ENCODE results near the gene DSTYK. TPM values are rescaled to one million over a fixed set of nuclear protein-coding genes. Genes with fewer than 3 reads are reported as not detected.
A peak's percentile ranks its signal among the peaks of the same experiment; 100 is the strongest.

The DSTYK gene
- total RNA-seq, 4 donors from 2014 or later, result 15.1 to 18.7 (median 16.2) TPM

DNA sequence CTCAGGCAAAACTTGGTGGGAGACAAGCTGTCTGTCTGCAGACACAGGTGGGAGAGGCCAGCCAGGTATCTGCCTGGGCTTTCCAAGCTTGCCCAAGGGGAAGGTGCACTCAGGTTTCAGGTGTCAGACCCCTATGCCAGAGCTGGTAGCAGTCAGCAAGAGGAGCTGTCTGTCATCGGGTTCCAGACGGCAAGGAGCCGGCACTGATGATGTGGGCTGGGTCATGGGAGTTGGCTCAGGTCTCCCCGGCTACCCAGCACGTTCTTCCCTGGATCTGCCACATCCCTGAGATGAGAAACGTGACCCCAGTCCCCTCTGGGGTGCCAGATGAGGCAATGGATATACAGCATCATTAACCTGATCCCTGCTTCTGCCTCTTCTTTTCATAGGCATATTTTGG, 39.2 kb upstream of the DSTYK start:
- no peak for ATAC-seq
- Histone ChIP-seq H3K4me1 (peaks cover 3 to 68% (median 31%) of the 10 kb centered on the region in 3 donors), H3K9me3 (no peaks in the 10 kb centered on the region), H3K27ac (peak overlapping the region in 2 of 4 donors; percentile 35 to 51), H3K27me3 (no peaks in the 10 kb centered on the region), H3K4me3 (no peak overlapping the region), H3K36me3 (no peaks in the 10 kb centered on the region)
- no peak for TF ChIP-seq POLR2A (IDR thresholded peaks at IDR 0.05)
- TF ChIP-seq POLR2AphosphoS5 (IDR thresholded peaks at IDR 0.05), result no peak
- TF ChIP-seq, protein P1, sequence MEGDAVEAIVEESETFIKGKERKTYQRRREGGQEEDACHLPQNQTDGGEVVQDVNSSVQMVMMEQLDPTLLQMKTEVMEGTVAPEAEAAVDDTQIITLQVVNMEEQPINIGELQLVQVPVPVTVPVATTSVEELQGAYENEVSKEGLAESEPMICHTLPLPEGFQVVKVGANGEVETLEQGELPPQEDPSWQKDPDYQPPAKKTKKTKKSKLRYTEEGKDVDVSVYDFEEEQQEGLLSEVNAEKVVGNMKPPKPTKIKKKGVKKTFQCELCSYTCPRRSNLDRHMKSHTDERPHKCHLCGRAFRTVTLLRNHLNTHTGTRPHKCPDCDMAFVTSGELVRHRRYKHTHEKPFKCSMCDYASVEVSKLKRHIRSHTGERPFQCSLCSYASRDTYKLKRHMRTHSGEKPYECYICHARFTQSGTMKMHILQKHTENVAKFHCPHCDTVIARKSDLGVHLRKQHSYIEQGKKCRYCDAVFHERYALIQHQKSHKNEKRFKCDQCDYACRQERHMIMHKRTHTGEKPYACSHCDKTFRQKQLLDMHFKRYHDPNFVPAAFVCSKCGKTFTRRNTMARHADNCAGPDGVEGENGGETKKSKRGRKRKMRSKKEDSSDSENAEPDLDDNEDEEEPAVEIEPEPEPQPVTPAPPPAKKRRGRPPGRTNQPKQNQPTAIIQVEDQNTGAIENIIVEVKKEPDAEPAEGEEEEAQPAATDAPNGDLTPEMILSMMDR (IDR thresholded peaks at IDR 0.05), result no peak
- no peak for TF ChIP-seq EP300 (IDR thresholded peaks at IDR 0.05)
- no CpG with 5 or more reads among the region's 6 CpGs for WGBS, 2 donors (ENCODE audit: low coverage in 1 of 2)

DNA sequence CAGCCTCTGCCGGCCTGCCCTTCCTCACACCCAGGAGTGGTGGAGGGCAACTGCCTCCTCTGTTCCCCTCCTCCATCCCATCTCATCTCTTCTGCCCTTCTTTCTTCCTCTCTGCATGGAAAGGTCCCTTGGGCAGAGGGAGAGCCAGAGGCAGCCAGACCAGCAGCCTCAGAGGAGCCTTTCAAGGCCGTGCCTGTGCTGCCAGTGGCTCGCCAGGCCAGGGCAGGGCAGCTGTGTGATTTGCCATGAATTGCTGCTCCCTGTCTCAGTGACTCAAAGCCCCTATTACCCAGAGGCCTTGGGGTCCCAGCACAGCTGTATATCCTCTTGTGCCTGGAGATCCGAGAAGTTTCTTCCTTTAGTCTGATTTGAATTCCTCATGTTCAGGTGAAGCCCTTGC, 38.1 kb upstream of the DSTYK start:
- Histone ChIP-seq H3K9me3 (no peaks in the 10 kb centered on the region), H3K4me1 (peaks cover 3 to 66% (median 31%) of the 10 kb centered on the region in 3 donors), H3K36me3 (no peaks in the 10 kb centered on the region), H3K27me3 (no peaks in the 10 kb centered on the region), H3K27ac (peak overlapping the region in 3 of 4 donors; percentile 59 to 69 (median 66)), H3K4me3 (no peak overlapping the region)
- WGBS, 2 donors (ENCODE audit: low coverage in 1 of 2), result 100% methylated on average over 1 of the region's 4 CpGs; no CpG with 5 or more reads in 1 of the 2 donors
- TF ChIP-seq EP300 (IDR thresholded peaks at IDR 0.05) (no peak), POLR2AphosphoS5 (IDR thresholded peaks at IDR 0.05) (no peak), POLR2A (IDR thresholded peaks at IDR 0.05) (no peak)
- TF ChIP-seq, protein P1 (IDR thresholded peaks at IDR 0.05), result no peak
- no peak for ATAC-seq

DNA sequence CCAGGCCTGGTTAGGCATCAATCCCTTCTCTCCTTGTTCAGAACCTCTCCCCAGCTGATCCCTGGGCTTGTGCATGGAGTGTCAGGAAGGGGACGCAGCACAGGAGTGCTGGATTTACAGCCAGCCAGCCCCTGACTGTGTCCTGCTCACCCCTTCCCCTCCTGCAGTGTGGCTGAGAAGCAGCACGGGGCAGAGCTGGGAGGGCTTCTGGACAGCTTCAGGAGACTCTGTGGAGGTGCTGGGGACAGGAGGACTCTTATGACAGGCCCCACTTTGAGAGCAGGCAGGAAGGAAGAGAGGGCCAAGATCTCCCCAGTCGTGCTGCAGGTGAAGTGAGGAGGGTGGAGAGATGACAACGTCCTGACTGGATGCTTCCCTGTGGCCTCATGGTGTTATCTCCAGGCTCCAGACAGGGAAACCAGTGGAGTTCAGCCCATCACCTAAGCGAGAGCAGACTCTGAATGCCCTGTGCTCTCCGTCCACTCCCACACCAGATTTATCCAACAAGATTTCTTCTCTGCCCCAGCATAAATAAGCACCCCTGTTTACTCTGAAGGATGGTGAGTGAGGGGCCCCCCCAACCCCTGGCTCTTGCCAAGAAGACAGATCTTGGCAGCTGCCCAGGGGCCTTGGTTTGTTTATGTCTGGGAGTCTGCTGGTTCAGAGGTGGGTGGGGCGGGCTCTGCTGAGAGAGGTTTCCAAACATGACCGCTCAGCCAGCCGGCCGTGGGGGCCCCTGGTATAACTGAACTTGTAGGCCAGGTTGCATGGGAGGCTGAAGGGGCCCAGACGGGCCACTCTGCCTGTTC, 37.5 kb upstream of the DSTYK start:
- TF ChIP-seq POLR2A (IDR thresholded peaks at IDR 0.05) (no peak), POLR2AphosphoS5 (IDR thresholded peaks at IDR 0.05) (peak; percentile 52)
- peak; percentile 54 for ATAC-seq
- WGBS, 2 donors (ENCODE audit: low coverage in 1 of 2), result 14% methylated on average over 1 of the region's 11 CpGs; no CpG with 5 or more reads in 1 of the 2 donors
- no peaks in the 10 kb centered on the region for H3K36me3 ChIP-seq
- H3K4me1 ChIP-seq, result peaks cover 3 to 66% (median 31%) of the 10 kb centered on the region in 3 donors
- no peaks in the 10 kb centered on the region for H3K27me3 ChIP-seq
- H3K27ac ChIP-seq, result peak overlapping the region in 3 of 4 donors; percentile 59 to 69 (median 66)
- H3K4me3 ChIP-seq, result no peak overlapping the region
- H3K9me3 ChIP-seq, result no peaks in the 10 kb centered on the region

GRCh38 chr1:205247130-205247921, 35.8 kb upstream of the DSTYK start:
- Histone ChIP-seq H3K27me3 (no peaks in the 10 kb centered on the region), H3K4me3 (no peak overlapping the region), H3K36me3 (peaks cover 0 to 7% of the 10 kb centered on the region in 2 donors), H3K4me1 (peaks cover 3 to 62% (median 31%) of the 10 kb centered on the region in 3 donors), H3K27ac (peak overlapping the region in 3 of 4 donors; percentile 25 to 61 (median 53)), H3K9me3 (no peaks in the 10 kb centered on the region)
- ATAC-seq, result peak; percentile 35
- TF ChIP-seq POLR2AphosphoS5 (IDR thresholded peaks at IDR 0.05), result peak; percentile 16
- TF ChIP-seq, protein P1 (IDR thresholded peaks at IDR 0.05), result no peak
- WGBS, 2 donors (ENCODE audit: low coverage in 1 of 2), result 0 to 36% methylated on average over 1 to 8 of the region's 9 CpGs

GRCh38 chr1:205246351-205247119, 35.0 kb upstream of the DSTYK start:
- Histone ChIP-seq H3K4me3 (no peak overlapping the region), H3K9me3 (no peaks in the 10 kb centered on the region), H3K27ac (peak overlapping the region in 2 of 4 donors; percentile 25 to 61), H3K27me3 (no peaks in the 10 kb centered on the region), H3K4me1 (peaks cover 3 to 55% (median 31%) of the 10 kb centered on the region in 3 donors), H3K36me3 (peaks cover 0 to 15% of the 10 kb centered on the region in 2 donors)
- WGBS, 2 donors (ENCODE audit: low coverage in 1 of 2), result 77 to 79% methylated on average over 8 of the region's 10 CpGs
- ATAC-seq, result no peak
- TF ChIP-seq, protein P1 (IDR thresholded peaks at IDR 0.05), result no peak
- no peak for TF ChIP-seq POLR2A (IDR thresholded peaks at IDR 0.05)
- TF ChIP-seq EP300 (IDR thresholded peaks at IDR 0.05), result no peak
